LNCaP clone FGC (cell line): ENCODE results near the gene AOX1.

Experiments used
- DNase-seq: peaks from one replicate; pipeline ENCODE4 v3.0.0-alpha.2; 2011; ENCODE audit warnings: low read depth
- H3K4me3 ChIP-seq: 2 replicates; pipeline ENCODE4 v1.5.1; 2011; ENCODE audit warnings: mild to moderate bottlenecking, low read depth, low read length, control low read depth
- CTCF ChIP-seq: IDR thresholded peaks from 2 replicates; pipeline ENCODE4 v1.5.1; 2012; ENCODE audit warnings: mild to moderate bottlenecking; ENCODE audit not compliant: control insufficient read depth, insufficient read depth; ENCODE audit errors: extremely low read depth

The AOX1 gene

GRCh38 chr2:200699310-200699709 is 113.5 kb downstream of the AOX1 start:
- DNase-seq: no peak
- no peak overlapping the region for H3K4me3 ChIP-seq
- no peak for TF ChIP-seq CTCF

- DNase-seq: no peak
- no peak overlapping the region for H3K4me3 ChIP-seq
- no peak for TF ChIP-seq CTCF
Measured at GRCh38 chr2:200700856-200701255, 115.0 kb downstream of the AOX1 start.

GRCh38 chr2:200702044-200702443 is 116.2 kb downstream of the AOX1 start:
- no peak for TF ChIP-seq CTCF
- H3K4me3 ChIP-seq: no peak overlapping the region
- no peak for DNase-seq

- no peak for TF ChIP-seq CTCF
- no peak for DNase-seq
- no peak overlapping the region for H3K4me3 ChIP-seq
Measured at GRCh38 chr2:200702646-200703118, 116.9 kb downstream of the AOX1 start.

- no peak overlapping the region for H3K4me3 ChIP-seq
- peak; percentile 61 for TF ChIP-seq CTCF
- peak; percentile 49 for DNase-seq
Measured at GRCh38 chr2:200703127-200703925, 117.5 kb downstream of the AOX1 start.

- DNase-seq: no peak
- H3K4me3 ChIP-seq: no peak overlapping the region
- no peak for TF ChIP-seq CTCF
Measured at GRCh38 chr2:200703926-200704637, 118.3 kb downstream of the AOX1 start.
